Pons (tissue), 1 donor: ENCODE results near the gene UCHL3.

ENCODE experiments used
- DNase-seq: peaks from one replicate; pipeline ENCODE4 v3.0.0-alpha.2; 2016; ENCODE audit warnings: low spot score

Gene UCHL3

GRCh38 chr13:75547917-75548316 is 1.7 kb upstream of the UCHL3 start:
- DNase-seq, result no peak

DNA sequence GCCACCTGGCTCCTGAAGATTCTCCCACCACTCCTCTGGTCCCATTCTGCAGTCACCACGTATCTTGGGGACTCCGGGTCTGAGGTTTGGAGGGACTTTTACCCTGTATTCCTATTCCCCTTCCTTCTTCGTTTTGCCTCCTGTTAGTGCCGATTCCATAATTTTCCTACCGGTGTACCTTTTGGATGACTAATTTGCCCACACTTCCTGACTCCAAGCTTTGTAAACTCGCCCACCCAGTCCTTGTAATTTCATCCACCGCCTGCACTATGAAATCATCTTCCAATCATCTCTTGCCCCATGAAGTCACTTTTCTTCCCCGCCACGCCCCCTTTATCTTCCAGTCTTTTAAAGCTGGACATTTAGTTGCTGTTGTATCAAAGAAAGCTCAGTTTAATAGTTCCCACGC is 572 bp downstream of the UCHL3 start:
- no peak for DNase-seq

GRCh38 chr13:75554464-75554863 is 4.9 kb downstream of the UCHL3 start:
- DNase-seq, result no peak

GRCh38 chr13:75554981-75555380 is 5.4 kb downstream of the UCHL3 start:
- DNase-seq, result no peak

GRCh38 chr13:75555836-75556235 is 6.2 kb downstream of the UCHL3 start:
- no peak for DNase-seq

GRCh38 chr13:75556961-75557360 is 7.4 kb downstream of the UCHL3 start:
- no peak for DNase-seq

GRCh38 chr13:75558145-75558840 is 8.7 kb downstream of the UCHL3 start:
- DNase-seq, result no peak

- DNase-seq, result peak; percentile 31
Observed at GRCh38 chr13:75566658-75567057, 17.1 kb downstream of the UCHL3 start.

DNA sequence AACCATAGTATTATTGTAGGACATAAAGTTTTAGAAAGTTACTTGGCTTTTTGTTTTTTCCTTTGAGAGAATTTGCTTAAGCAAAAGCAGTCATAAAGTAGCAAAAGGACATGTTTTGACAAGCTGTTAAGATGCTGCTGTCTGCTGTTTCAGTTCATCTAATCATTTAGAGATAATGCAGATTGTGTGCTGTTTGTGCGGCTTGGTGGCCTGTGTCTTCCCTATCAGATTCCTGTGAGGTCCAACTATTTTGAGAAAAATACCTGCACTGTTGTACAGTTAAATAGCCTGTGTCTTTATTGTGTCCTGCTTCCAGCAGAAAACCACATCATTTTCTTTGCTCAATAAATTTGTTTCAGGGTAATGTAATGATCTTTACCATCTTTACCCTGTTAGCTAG is 20.0 kb downstream of the UCHL3 start:
- DNase-seq, result no peak

DNA sequence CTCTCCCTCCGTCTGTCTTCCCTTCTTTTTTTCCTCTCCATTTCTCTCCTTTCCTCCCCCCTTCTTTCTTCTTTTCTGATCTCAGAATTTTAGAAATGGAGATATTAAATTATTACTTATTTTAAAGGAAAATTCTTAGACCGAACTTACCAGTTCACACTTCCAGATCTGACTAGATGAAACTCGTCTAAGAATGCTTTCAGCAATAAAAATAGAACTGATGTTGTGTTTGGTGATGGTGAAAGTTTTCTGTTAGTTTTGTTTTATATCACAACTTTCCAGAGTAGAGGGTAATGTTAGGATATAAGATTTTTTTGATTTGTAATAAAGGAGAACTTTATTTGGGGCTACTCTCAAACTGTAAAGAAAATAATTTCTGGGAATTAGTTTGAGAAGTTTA is 29.9 kb downstream of the UCHL3 start:
- no peak for DNase-seq

DNA sequence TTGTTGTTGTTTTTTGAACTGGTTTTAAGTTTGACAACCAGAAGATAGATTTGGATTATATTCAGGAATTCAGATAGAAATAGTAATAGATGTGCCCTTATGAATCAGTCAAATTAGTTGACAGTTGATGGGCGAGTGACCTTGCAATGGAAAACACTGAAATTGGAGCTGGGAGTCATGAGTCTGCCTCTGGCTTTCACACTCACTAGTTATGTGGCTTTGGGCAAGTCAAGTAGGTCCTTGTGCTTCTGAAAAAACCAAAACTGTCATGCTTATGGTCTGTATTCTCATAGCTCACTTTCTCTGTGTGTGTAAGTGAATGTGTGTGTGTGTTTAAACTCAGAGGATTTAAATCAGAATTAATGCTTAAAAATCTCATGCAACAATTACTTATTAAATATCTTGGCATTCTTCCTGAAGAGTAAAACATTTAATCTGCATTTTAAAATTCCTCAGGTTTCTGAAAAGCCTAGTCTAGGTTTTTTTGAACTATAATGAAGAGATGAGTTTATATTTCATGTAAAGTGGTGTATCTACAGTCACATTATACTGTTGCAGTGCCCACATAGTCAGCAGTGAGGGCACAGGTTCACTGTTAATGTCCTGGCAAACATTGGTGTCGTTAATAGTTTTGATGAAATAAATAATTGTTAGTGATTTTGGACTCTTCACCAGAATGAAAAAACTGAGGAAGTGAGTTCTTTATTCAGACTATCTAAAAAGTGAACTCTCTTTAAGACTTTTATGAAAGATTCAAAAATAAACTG is 32.5 kb downstream of the UCHL3 start:
- no peak for DNase-seq

DNA sequence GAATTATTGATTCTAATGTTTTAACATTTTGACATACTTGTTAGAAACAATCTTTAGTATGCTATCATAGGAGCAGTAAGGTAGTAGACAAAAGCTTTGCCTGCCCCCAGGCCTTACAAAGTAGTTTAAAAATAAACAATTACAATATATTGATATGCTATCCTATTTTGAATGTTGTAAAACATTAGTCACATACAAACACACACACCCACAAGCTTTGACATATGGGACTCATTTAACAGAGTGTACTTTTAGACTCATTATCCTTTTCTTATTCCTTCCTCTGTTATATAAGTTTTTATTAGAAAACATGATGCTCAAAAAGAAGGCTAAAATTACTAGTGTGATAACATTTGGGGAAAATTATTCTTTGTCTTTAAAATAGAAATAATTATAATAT is 33.5 kb downstream of the UCHL3 start:
- no peak for DNase-seq

DNA sequence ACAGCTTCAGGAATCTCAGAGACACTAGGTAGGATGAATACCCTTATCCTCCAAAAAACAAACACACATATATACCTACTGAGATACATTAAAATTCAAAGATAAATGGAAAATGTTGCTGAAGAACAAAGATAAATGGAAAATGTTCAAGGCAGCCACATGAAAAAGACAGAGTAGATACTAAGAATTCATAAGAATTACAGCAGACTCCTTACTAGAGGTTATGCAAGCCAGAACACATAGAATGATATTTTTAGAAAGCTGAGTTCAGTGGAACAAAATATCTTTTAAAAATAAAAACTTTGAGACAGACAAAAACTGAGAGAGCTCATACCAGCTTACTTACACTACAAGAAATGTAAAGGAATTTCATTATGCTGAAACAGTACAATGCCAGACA is 35.6 kb downstream of the UCHL3 start:
- DNase-seq, result no peak

GRCh38 chr13:75587679-75588078 is 38.1 kb downstream of the UCHL3 start:
- DNase-seq, result no peak

- no peak for DNase-seq
Observed at GRCh38 chr13:75596657-75597182, 47.1 kb downstream of the UCHL3 start.

GRCh38 chr13:75600371-75600770 is 50.8 kb downstream of the UCHL3 start:
- no peak for DNase-seq

GRCh38 chr13:75603038-75603437 is 53.4 kb downstream of the UCHL3 start:
- DNase-seq, result no peak

DNA sequence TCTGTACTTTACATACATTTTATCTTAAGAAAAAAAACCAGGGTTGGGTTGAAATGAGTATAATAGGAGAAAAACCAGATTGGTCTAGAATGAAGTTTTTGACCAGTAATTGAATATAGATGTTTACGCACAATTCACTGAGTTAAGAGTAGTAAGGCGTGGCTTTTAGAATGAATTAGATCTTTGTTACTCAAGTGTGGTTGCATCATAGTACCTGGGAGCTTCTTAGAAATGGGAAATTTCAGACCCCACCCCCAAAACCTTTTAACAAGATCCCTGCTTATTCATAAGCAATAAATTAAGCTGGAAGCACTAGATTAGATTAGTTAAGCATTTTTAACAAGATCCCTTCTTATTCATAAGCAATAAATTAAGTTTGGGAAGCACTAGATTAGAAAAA is 57.9 kb downstream of the UCHL3 start:
- DNase-seq, result no peak

DNA sequence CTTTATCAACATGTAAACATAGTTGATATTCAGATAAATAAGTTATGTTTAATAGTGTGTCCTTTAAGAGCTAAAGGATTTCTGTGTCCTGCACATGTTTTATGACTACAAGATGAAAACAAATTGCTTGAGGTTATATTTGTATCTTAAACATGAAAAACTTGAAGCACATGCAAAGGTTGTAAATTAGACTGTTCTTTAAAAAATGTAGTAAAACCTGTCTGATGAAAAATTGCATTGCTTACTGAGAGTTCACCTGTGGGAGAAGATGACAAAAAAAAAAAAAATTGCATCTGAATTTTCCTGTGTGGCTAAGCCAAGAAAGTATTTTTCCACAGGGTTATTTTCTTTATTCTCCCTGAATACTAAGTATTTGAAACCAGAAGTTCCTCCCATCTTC is 60.9 kb downstream of the UCHL3 start:
- DNase-seq, result no peak

GRCh38 chr13:75612354-75612753 is 62.8 kb downstream of the UCHL3 start:
- DNase-seq, result no peak

- DNase-seq, result no peak
Observed at GRCh38 chr13:75617230-75617629, 67.6 kb downstream of the UCHL3 start.

GRCh38 chr13:75618308-75618707 is 68.7 kb downstream of the UCHL3 start:
- no peak for DNase-seq

- DNase-seq, result no peak
Observed at GRCh38 chr13:75620020-75620419, 70.4 kb downstream of the UCHL3 start.

DNA sequence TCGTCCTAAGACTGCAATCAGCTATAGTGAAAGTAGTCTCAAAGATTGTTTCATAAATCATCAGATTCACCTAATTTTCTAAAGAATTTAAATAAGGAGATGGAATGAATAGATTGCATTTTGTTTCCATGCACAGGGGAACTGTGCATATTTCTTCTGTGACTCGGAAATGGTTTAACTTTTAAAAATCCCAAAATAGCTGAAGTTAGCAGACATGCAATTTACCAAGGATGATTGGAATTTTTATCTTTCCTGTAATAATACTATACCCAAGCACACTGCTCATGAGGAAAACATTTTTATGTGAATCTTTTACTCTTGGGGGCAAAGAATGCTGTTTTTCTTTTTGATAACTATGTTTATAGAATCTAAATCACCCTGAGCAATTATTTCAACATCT is 71.6 kb downstream of the UCHL3 start:
- no peak for DNase-seq
